ENCODE data around the gene ZSWIM6. TPM values are rescaled to one million over a fixed set of nuclear protein-coding genes. Genes with fewer than 3 reads are reported as not detected.
"Not testable (repeated sequence)": the region's sequence is repeated elsewhere in the genome, so short reads cannot be mapped to it uniquely, and the experiment has no call there.

Gene ZSWIM6
- total RNA-seq, 1 experiment from 2014 or later: 4.7 TPM

GRCh38 chr5:61386045-61386800 is 54.2 kb downstream of the ZSWIM6 start:
- in situ Hi-C loops (cut with HindIII; ENCODE audit: low pct_unique_long_range_greater_than_20kb, low sequenced_read_pairs): no loop called here
- no peak for DNase-seq (ENCODE audit: low read depth, low spot score)

DNA sequence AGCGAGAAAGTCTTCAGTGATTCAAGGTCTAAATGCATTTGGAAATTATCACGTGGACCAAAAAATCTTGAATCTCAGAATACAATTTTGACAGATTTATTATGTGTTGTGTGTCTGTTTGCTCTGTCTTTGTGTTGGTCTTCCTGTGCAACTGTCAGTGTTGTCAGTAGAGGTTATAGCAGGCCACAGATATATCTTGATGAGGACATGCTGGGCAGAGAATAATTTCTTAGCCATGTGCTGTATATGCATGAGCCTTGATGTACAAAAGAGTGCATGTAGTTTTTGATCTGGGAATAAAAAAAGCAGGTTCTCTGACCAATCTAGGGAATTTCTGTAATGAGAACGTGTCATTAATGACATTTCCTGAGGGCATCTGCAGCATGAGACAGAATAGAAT is 57.6 kb downstream of the ZSWIM6 start:
- no peak for DNase-seq (ENCODE audit: low read depth, low spot score)
- in situ Hi-C loops (cut with HindIII; ENCODE audit: low pct_unique_long_range_greater_than_20kb, low sequenced_read_pairs): no loop called here

- in situ Hi-C loops (cut with HindIII; ENCODE audit: low pct_unique_long_range_greater_than_20kb, low sequenced_read_pairs): no loop called here
- DNase-seq (ENCODE audit: low read depth, low spot score): no peak
Observed at GRCh38 chr5:61394078-61394704, 62.1 kb downstream of the ZSWIM6 start.

DNA sequence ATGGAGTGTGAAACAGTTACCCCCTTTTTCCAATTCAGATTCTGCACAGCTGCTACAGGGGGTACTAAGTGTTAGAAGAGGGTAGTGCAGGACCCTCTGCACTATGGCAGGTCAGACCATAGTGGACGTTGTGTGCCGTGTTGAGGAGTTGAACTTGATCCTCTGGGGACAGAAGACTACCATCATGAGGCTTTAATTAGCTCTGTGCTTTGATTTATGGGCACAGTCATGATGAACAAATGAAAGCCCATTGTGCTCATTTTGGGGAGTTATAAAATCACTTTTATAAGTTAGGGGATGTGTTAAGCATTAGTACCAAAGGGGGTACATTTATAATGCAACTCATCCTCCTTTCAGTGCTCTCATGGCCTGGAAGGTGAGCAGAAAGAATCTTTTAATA is 62.7 kb downstream of the ZSWIM6 start:
- in situ Hi-C loops (cut with HindIII; ENCODE audit: low pct_unique_long_range_greater_than_20kb, low sequenced_read_pairs): no loop called here
- DNase-seq (ENCODE audit: low read depth, low spot score): no peak

GRCh38 chr5:61397238-61397637 is 65.2 kb downstream of the ZSWIM6 start:
- DNase-seq (ENCODE audit: low read depth, low spot score): peak; percentile 25

DNA sequence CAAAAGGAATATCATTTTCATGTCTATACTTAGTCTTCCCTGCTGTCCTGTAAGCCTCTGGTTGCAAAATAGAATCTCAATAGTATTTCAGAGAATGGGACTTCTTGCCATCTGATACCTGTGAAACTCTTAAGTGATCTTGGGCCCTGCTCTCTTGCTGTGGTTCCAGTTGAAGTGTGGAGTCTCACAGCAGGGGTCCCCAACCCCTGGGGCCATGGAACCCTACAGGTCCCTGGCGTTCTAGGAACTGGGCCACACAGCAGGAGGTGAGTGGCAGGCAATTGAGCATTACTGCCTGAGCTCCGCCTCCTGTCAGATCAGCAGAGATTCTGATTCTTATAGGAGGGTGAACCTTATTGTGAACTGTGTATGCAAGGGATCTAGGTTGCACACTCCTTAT is 65.9 kb downstream of the ZSWIM6 start:
- no peak for DNase-seq (ENCODE audit: low read depth, low spot score)
- in situ Hi-C loops (cut with HindIII; ENCODE audit: low pct_unique_long_range_greater_than_20kb, low sequenced_read_pairs): no loop called here

More at GRCh38 chr5:61397238-61397637, 65.2 kb downstream of the ZSWIM6 start:
- in situ Hi-C loops (cut with HindIII; ENCODE audit: low pct_unique_long_range_greater_than_20kb, low sequenced_read_pairs): no loop called here

- in situ Hi-C loops (cut with HindIII; ENCODE audit: low pct_unique_long_range_greater_than_20kb, low sequenced_read_pairs): no loop called here
Observed at GRCh38 chr5:61398440-61398839, 66.4 kb downstream of the ZSWIM6 start.

DNA sequence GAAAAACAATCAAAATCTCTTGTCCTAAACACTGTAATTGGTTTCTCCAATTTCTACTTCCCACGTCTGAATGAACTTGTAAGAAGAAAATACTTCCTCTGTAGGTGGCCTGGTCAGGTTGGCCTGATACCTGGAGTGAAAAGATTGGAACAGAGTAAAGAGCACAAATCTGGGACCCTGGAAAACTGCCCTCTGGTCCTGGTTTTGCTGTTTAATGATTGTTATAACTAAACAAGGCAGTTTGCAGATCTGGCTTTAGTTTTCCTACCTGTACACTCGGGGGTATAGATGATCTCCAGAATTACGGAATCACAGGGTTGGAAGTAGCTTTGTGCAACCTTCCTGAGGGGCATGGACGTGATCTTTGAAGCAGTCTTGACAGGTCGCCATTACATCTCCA is 67.6 kb downstream of the ZSWIM6 start:
- in situ Hi-C loops (cut with HindIII; ENCODE audit: low pct_unique_long_range_greater_than_20kb, low sequenced_read_pairs): no loop called here
- no peak for DNase-seq (ENCODE audit: low read depth, low spot score)

More at GRCh38 chr5:61398440-61398839, 66.4 kb downstream of the ZSWIM6 start:
- no peak for DNase-seq (ENCODE audit: low read depth, low spot score)

- DNase-seq (ENCODE audit: low read depth, low spot score): no peak
- in situ Hi-C loops (cut with HindIII; ENCODE audit: low pct_unique_long_range_greater_than_20kb, low sequenced_read_pairs): no loop called here
Observed at GRCh38 chr5:61401726-61402125, 69.7 kb downstream of the ZSWIM6 start.

DNA sequence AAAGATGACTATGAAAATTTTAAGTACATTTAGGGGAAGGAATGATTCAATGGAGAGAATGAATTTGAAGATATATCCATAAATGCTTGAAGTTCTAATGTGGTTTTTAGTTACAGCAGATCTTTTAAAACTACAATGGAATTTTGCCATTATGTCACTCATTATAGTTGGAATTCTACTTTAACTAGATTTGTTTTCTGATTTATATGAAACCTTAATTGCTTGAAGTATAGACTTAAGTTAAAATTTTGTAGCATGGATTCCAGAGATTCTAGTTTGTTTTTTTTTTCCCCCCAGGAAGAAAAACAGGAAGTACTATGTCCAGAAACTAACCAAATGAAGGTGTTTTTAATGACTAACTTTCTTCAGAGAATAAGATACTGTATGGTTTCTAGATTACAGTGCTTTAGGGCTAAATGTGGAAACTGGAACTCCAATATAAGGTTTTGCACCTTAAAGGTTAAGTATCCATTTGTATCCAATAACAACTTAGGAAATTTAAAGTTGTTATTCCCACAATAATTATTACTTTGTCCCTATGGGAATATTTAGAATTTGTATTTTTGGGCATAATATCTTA is 70.3 kb downstream of the ZSWIM6 start:
- no peak for DNase-seq (ENCODE audit: low read depth, low spot score)
- in situ Hi-C loops (cut with HindIII; ENCODE audit: low pct_unique_long_range_greater_than_20kb, low sequenced_read_pairs): no loop called here

DNA sequence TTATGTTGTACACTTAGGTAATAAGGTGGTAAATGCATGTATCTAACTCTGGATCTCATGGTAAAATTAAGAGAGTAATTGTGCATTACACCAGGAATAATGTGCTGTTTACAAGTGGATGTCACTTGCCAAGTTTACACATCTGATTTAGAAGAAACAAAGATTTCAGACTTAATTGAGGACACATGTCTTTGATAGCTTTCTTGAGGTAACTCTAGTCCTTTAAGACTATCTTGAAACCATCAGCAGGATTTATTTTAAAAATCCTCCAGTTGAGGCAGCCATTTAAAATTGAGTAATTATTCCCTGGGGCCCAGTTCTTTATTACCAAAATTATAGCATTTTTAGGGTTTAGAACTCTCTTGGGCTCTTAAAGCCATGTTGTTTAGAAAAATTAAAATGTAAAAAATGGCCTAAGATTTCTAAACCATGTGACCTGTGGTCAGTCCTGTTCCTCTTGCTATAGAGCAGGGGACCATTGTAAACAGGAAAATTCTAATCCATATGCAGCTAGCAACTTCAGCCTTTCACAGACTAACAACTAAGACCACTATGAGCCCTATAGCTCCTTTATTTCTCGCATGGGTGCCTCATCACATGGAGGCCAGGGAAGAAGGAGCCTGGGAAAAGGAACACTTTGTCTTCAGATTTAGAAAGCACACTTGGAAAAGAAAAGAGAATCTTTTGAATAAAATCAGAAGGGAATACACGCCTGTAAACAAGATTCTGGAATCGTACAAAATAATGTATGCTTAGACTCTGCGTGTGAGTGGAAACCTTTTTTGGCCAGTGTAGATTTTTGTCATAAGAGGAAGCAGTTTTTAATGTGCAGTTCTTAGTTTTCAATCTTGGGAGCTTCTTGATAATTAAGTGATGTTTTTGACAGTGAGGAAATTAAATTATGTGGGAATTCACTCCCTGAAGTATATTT is 71.2 kb downstream of the ZSWIM6 start:
- in situ Hi-C loops (cut with HindIII; ENCODE audit: low pct_unique_long_range_greater_than_20kb, low sequenced_read_pairs): no loop called here
- DNase-seq (ENCODE audit: low read depth, low spot score): no peak

GRCh38 chr5:61405511-61406295 is 73.6 kb downstream of the ZSWIM6 start:
- no peak for DNase-seq (ENCODE audit: low read depth, low spot score)
- in situ Hi-C loops (cut with HindIII; ENCODE audit: low pct_unique_long_range_greater_than_20kb, low sequenced_read_pairs): no loop called here

- in situ Hi-C loops (cut with HindIII; ENCODE audit: low pct_unique_long_range_greater_than_20kb, low sequenced_read_pairs); DNase-seq (ENCODE audit: low read depth, low spot score): not testable (repeated sequence)
Observed at GRCh38 chr5:61406497-61406896, 74.4 kb downstream of the ZSWIM6 start.

DNA sequence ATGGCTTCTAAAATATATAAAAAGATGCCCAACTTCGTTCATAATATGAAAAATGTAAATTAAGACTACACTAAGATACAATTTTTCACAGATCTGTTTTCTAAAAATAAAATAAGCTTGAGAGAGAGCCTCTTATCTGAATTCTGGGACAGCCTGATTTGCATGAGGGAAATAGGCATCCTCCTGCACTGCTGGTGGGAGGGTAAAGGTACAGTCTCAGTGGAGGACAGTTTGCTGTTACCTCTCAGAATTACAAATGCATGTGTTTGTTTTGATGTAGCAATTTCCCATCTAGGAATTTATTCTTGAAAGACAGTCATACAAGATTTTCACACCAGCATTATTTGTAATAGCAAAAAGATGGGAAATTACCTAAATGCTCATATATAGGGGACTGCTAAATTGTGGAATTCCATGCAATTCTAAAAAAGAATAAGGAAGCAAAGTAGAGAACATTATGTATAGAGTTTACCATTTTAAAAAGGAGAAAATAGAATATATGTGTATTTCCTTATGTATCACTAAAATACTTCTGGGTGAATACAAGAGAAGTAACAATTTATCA is 75.7 kb downstream of the ZSWIM6 start:
- DNase-seq (ENCODE audit: low read depth, low spot score): no peak
- in situ Hi-C loops (cut with HindIII; ENCODE audit: low pct_unique_long_range_greater_than_20kb, low sequenced_read_pairs): no loop called here

- in situ Hi-C loops (cut with HindIII; ENCODE audit: low pct_unique_long_range_greater_than_20kb, low sequenced_read_pairs): no loop called here
- peak; percentile 99 for DNase-seq (ENCODE audit: low read depth, low spot score)
Observed at GRCh38 chr5:61408476-61409168, 76.6 kb downstream of the ZSWIM6 start.

DNA sequence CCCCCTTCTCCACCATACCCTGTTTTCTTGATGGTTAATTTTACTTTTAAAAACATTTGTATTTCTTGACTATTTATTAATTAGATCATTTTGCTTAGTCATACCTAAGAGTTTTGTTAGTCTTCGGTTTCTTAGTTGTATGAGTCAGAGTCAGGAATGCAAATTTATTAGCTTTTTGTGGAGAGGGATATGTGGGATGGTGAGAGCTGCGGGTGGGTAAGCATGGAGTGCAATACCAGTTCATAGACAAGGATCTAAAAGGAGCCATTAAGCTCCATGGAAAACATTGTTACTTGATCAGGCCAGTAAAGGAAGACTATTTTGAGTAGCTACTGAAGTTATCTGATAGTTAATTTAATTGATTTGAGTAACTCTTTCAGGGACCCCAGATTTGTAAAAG is 77.5 kb downstream of the ZSWIM6 start:
- in situ Hi-C loops (cut with HindIII; ENCODE audit: low pct_unique_long_range_greater_than_20kb, low sequenced_read_pairs): no loop called here
- DNase-seq (ENCODE audit: low read depth, low spot score): peak; percentile 43

Data from SK-MEL-5 (cell line).